Endodermal cell (in vitro differentiated cells): ENCODE data around the gene HIPK4. TPM values are rescaled to one million over a fixed set of nuclear protein-coding genes. Genes with fewer than 3 reads are reported as not detected.

Source experiments
- DNase-seq: peaks from one replicate; pipeline ENCODE4 v3.0.0-alpha.2; 2017
- H3K27ac ChIP-seq: 2 replicates; pipeline ENCODE4 v1.5.1; 2013; ENCODE audit warnings: mild to moderate bottlenecking, low read depth, low read length, moderate library complexity
- H3K27me3 ChIP-seq: 2 replicates; pipeline ENCODE4 v1.6.1; 2013; ENCODE audit warnings: mild to moderate bottlenecking, low read length, moderate library complexity; ENCODE audit not compliant: insufficient read depth, control insufficient read depth, poor library complexity, severe bottlenecking
- H3K36me3 ChIP-seq: 2 replicates; pipeline ENCODE4 v1.7.0; 2013; ENCODE audit warnings: mild to moderate bottlenecking, low read length, moderate library complexity; ENCODE audit not compliant: control insufficient read depth, insufficient read depth
- H3K4me1 ChIP-seq: one replicate; pipeline ENCODE4 v1.7.0; 2013; ENCODE audit warnings: low read length; ENCODE audit not compliant: control insufficient read depth, insufficient read depth
- H3K4me3 ChIP-seq: 2 replicates; pipeline ENCODE4 v1.5.1; 2013; ENCODE audit warnings: mild to moderate bottlenecking, low read length, moderate library complexity
- H3K9ac ChIP-seq: 2 replicates; pipeline ENCODE4 v1.6.1; 2013; ENCODE audit warnings: mild to moderate bottlenecking, low read length, moderate library complexity; ENCODE audit not compliant: poor library complexity, severe bottlenecking; ENCODE audit errors: extremely low read depth
- H3K9me3 ChIP-seq: 2 replicates; pipeline ENCODE4 v1.6.1; 2013; ENCODE audit warnings: mild to moderate bottlenecking, low read length, moderate library complexity; ENCODE audit not compliant: control insufficient read depth
- H3K27ac Mint-ChIP-seq: 2 replicates; pipeline ENCODE4 v1.8.0; 2020; ENCODE audit warnings: mixed read lengths
- H3K27me3 Mint-ChIP-seq: 2 replicates; pipeline ENCODE4 v1.8.0; 2021; ENCODE audit warnings: mild to moderate bottlenecking, mixed read lengths; ENCODE audit not compliant: insufficient read depth
- H3K36me3 Mint-ChIP-seq: 2 replicates; pipeline ENCODE4 v1.8.0; 2020; ENCODE audit warnings: low read depth, mixed read lengths
- H3K4me1 Mint-ChIP-seq: 2 replicates; pipeline ENCODE4 v1.8.0; 2020; ENCODE audit warnings: mixed read lengths
- H3K4me3 Mint-ChIP-seq: 2 replicates; pipeline ENCODE4 v1.8.0; 2020; ENCODE audit warnings: mild to moderate bottlenecking, moderate library complexity, mixed read lengths
- H3K9me3 Mint-ChIP-seq: 2 replicates; pipeline ENCODE4 v1.8.0; 2020; ENCODE audit warnings: mild to moderate bottlenecking, mixed read lengths
- CTCF ChIP-seq: fragments of 200-600 bp; sonication (generic); conservative IDR thresholded peaks from 2 replicates; pipeline ENCODE4 v1.5.0; 2021; ENCODE audit warnings: antibody characterized with exemption, mild to moderate bottlenecking
- WGBS, 2 experiments: methylation state at CpG; one replicate each; pipeline versions ENCODE4 v1.1.5 to v1.1.7; 2013; ENCODE audit warnings: missing lambda C conversion rate in 2 of 2, mixed read lengths in 1 of 2; ENCODE audit not compliant: insufficient coverage in 1 of 2, insufficient read length in 1 of 2; 5-methylcytosine and 5-hydroxymethylcytosine counted together
- total RNA-seq, 2 donors: library from RNA; stranded (reverse); fragmentation: NEBNext Ultra II Directional in 1 of 2; extraction: Animal tissue kit (Norgen Biotek cat#: 25700) in 1 of 2; gene quantifications; 2 replicates in 1 of 2; 3 replicates in 1 of 2; pipeline ENCODE4 v1.2.1, GENCODE V29; 2021

Gene HIPK4
- total RNA-seq, 2 donors from 2014 or later, result 0.31 TPM; not detected in 1

- Histone ChIP-seq H3K4me3 (no peak overlapping the region), H3K4me1 (no peaks in the 10 kb centered on the region), H3K27ac (no peak overlapping the region), H3K36me3 (no peaks in the 10 kb centered on the region), H3K9me3 (no peaks in the 10 kb centered on the region), H3K27me3 (no peaks in the 10 kb centered on the region), H3K9ac (no peak overlapping the region)
- DNase-seq, result no peak
- H3K9me3 Mint-ChIP-seq, result no peaks in the 10 kb centered on the region
- WGBS, 2 experiments, result 100% methylated on average over 1 to 2 of the region's 5 CpGs
- no peaks in the 10 kb centered on the region for H3K4me1 Mint-ChIP-seq
- H3K27me3 Mint-ChIP-seq, result no peaks in the 10 kb centered on the region
- H3K27ac Mint-ChIP-seq, result no peak overlapping the region
- no peak for TF ChIP-seq CTCF
- peaks cover 5% of the 10 kb centered on the region for H3K36me3 Mint-ChIP-seq
- H3K4me3 Mint-ChIP-seq, result no peak overlapping the region
These were observed 31.2 kb downstream of the HIPK4 start for GRCh38 chr19:40358773-40359172.

GRCh38 chr19:40357640-40358039 is 32.3 kb downstream of the HIPK4 start:
- H3K9ac ChIP-seq, result no peak overlapping the region
- H3K4me3 ChIP-seq, result no peak overlapping the region
- DNase-seq, result no peak
- H3K27me3 ChIP-seq, result no peaks in the 10 kb centered on the region
- 88 to 89% methylated on average over 1 to 3 of the region's 3 CpGs for WGBS, 2 experiments
- Mint-ChIP-seq H3K9me3 (no peaks in the 10 kb centered on the region), H3K27me3 (no peaks in the 10 kb centered on the region), H3K36me3 (peaks cover 5% of the 10 kb centered on the region), H3K4me1 (no peaks in the 10 kb centered on the region), H3K27ac (no peak overlapping the region), H3K4me3 (no peak overlapping the region)
- no peak overlapping the region for H3K27ac ChIP-seq
- no peaks in the 10 kb centered on the region for H3K9me3 ChIP-seq
- no peaks in the 10 kb centered on the region for H3K4me1 ChIP-seq
- H3K36me3 ChIP-seq, result no peaks in the 10 kb centered on the region
- TF ChIP-seq CTCF, result no peak

GRCh38 chr19:40356681-40357595 is 33.0 kb downstream of the HIPK4 start:
- H3K27ac ChIP-seq, result no peak overlapping the region
- Mint-ChIP-seq H3K4me3 (no peak overlapping the region), H3K27me3 (no peaks in the 10 kb centered on the region), H3K4me1 (no peaks in the 10 kb centered on the region), H3K9me3 (no peaks in the 10 kb centered on the region), H3K36me3 (no peaks in the 10 kb centered on the region), H3K27ac (no peak overlapping the region)
- H3K9ac ChIP-seq, result no peak overlapping the region
- no peaks in the 10 kb centered on the region for H3K27me3 ChIP-seq
- TF ChIP-seq CTCF, result no peak
- no peaks in the 10 kb centered on the region for H3K4me1 ChIP-seq
- no peaks in the 10 kb centered on the region for H3K36me3 ChIP-seq
- H3K9me3 ChIP-seq, result no peaks in the 10 kb centered on the region
- WGBS, 2 experiments, result 88 to 95% methylated on average over 2 to 6 of the region's 6 CpGs
- DNase-seq, result no peak
- H3K4me3 ChIP-seq, result no peak overlapping the region
